Endothelial cell of umbilical vein (primary cell): ENCODE measurements around the gene UNC5B.

Experiments
- CTCF ChIP-seq, 2 donors: IDR thresholded peaks; 1 replicate in 1 of 2; 2 replicates in 1 of 2; pipeline ENCODE4 v1.5.1; 2011; ENCODE audit warnings: low read length in 2 of 2, mild to moderate bottlenecking in 2 of 2, moderate library complexity in 2 of 2, control low read depth in 1 of 2, inconsistent platforms in 1 of 2, low read depth in 1 of 2; ENCODE audit not compliant: insufficient read depth in 1 of 2; ENCODE audit errors: extremely low read depth in 1 of 2
- EZH2 ChIP-seq: IDR thresholded peaks from 2 replicates; pipeline ENCODE4 v1.6.1; 2012; ENCODE audit warnings: borderline replicate concordance, low read depth, mild to moderate bottlenecking, moderate library complexity, low read length, inconsistent platforms; ENCODE audit not compliant: severe bottlenecking
- GATA2 ChIP-seq: IDR thresholded peaks from 2 replicates; pipeline ENCODE4 v1.7.0; 2011; ENCODE audit warnings: low read depth, mild to moderate bottlenecking, moderate library complexity, mixed read lengths, low read length; ENCODE audit not compliant: insufficient read length, insufficient read depth
- JUN ChIP-seq: IDR thresholded peaks from 2 replicates; pipeline ENCODE4 v1.6.1; 2011; ENCODE audit warnings: borderline replicate concordance, low read depth; ENCODE audit not compliant: insufficient read length, insufficient read depth
- MAX ChIP-seq: IDR thresholded peaks from 2 replicates; pipeline ENCODE4 v1.6.1; 2011; ENCODE audit not compliant: insufficient read depth, insufficient read length
- MYC ChIP-seq: IDR thresholded peaks from one replicate; pipeline ENCODE4 v1.6.1; 2011; ENCODE audit warnings: mild to moderate bottlenecking, low read depth, low read length
- POLR2A ChIP-seq: IDR thresholded peaks from 2 replicates; pipeline ENCODE4 v1.6.1; 2012; ENCODE audit warnings: low read depth, mild to moderate bottlenecking, control low read depth, low read length
- POLR2AphosphoS5 ChIP-seq: IDR thresholded peaks from 2 replicates; pipeline ENCODE4 v1.6.1; 2012; ENCODE audit warnings: low read depth, mild to moderate bottlenecking, control low read depth, low read length, moderate library complexity; ENCODE audit not compliant: insufficient read depth

- no peak for TF ChIP-seq CTCF (IDR thresholded peaks at IDR 0.05; ENCODE audit: extremely low read depth in 1 of 2, insufficient read depth in 1 of 2, low read depth in 1 of 2, low read length in 2 of 2)
- TF ChIP-seq EZH2: no peak
- TF ChIP-seq MYC: no peak
- TF ChIP-seq POLR2A: no peak
- TF ChIP-seq POLR2AphosphoS5: no peak
- TF ChIP-seq JUN: no peak
- no peak for TF ChIP-seq MAX
- no peak for TF ChIP-seq GATA2
These were observed 54.0 kb downstream of the UNC5B start for GRCh38 chr10:71266147-71266917.
